ENCODE measurements around the gene MRNIP.

Gene MRNIP

GRCh38 chr5:179812997-179813607 is 45.5 kb downstream of the MRNIP start:
- no peak overlapping the region for H3K4me3 ChIP-seq (ENCODE audit: low read depth, low read length)
- TF ChIP-seq CTCF (IDR thresholded peaks at IDR 0.05; ENCODE audit: insufficient read depth, low read depth, low read length, missing control alignments) = no peak
- no peak for DNase-seq (ENCODE audit: low read depth)

- DNase-seq (ENCODE audit: low read depth) = no peak
- TF ChIP-seq CTCF (IDR thresholded peaks at IDR 0.05; ENCODE audit: insufficient read depth, low read depth, low read length, missing control alignments) = no peak
- H3K4me3 ChIP-seq (ENCODE audit: low read depth, low read length) = no peak overlapping the region
Measured at GRCh38 chr5:179812135-179812825, 46.3 kb downstream of the MRNIP start.

GRCh38 chr5:179806250-179807048 is 52.2 kb downstream of the MRNIP start, which contains the start of gene MGAT4B:
Gene MGAT4B (minus strand): TSS chr5:179806866. CDS start chr5:179806583, 283 bp downstream.
- H3K4me3 ChIP-seq (ENCODE audit: low read depth, low read length) = peak within 1 kb of the TSS; percentile 87
- TF ChIP-seq CTCF (IDR thresholded peaks at IDR 0.05; ENCODE audit: insufficient read depth, low read depth, low read length, missing control alignments) = no peak
- DNase-seq (ENCODE audit: low read depth) = peak; percentile 88

- no peak for TF ChIP-seq CTCF (IDR thresholded peaks at IDR 0.05; ENCODE audit: insufficient read depth, low read depth, low read length, missing control alignments)
- peak overlapping the region; percentile 70 for H3K4me3 ChIP-seq (ENCODE audit: low read depth, low read length)
- peak; percentile 76 for DNase-seq (ENCODE audit: low read depth)
Measured at GRCh38 chr5:179805529-179806249, 52.9 kb downstream of the MRNIP start.

- DNase-seq (ENCODE audit: low read depth) = no peak
- TF ChIP-seq CTCF (IDR thresholded peaks at IDR 0.05; ENCODE audit: insufficient read depth, low read depth, low read length, missing control alignments) = no peak
- H3K4me3 ChIP-seq (ENCODE audit: low read depth, low read length) = peak overlapping the region; percentile 70
Measured at GRCh38 chr5:179805070-179805528, 53.5 kb downstream of the MRNIP start.

- no peak for DNase-seq (ENCODE audit: low read depth)
- TF ChIP-seq CTCF (IDR thresholded peaks at IDR 0.05; ENCODE audit: insufficient read depth, low read depth, low read length, missing control alignments) = no peak
- no peak overlapping the region for H3K4me3 ChIP-seq (ENCODE audit: low read depth, low read length)
Measured at GRCh38 chr5:179804555-179804947, 54.1 kb downstream of the MRNIP start.

All from GM12865 (cell line).